Activated CD8-positive, alpha-beta memory T cell treated with anti-CD3 and anti-CD28 coated beads, Interleukin-2, amount 10 ng/mL, durations not matched to agents 7 days and 5 days (primary cell): Measurements from ENCODE around the gene IAH1. TPM values are rescaled to one million over a fixed set of nuclear protein-coding genes. Genes with fewer than 3 reads are reported as not detected.
A peak's percentile ranks its signal among the peaks of the same experiment; 100 is the strongest.

Source experiments
- ATAC-seq: fragments of 150-1000 bp; cut with Tn5 transposase; one replicate; pipeline ENCODE4 v1.10.0; 2021; ENCODE audit warnings: moderate library complexity
- CTCF ChIA-PET: fragments of 350-600 bp; sonication (Branson Sonifier 250); formaldehyde crosslinking; loops from one replicate; lab custom pipeline; 2021; ENCODE audit warnings: antibody characterized with exemption; lab: Charles Lee
- DNase-seq: peaks from one replicate; pipeline ENCODE4 v3.0.0-alpha.2; 2020
- H3K27ac Mint-ChIP-seq: one replicate; pipeline ENCODE4 v1.8.0; 2021; ENCODE audit warnings: mild to moderate bottlenecking, mixed read lengths
- H3K27me3 Mint-ChIP-seq: one replicate; pipeline ENCODE4 v1.8.0; 2021; ENCODE audit warnings: mixed read lengths
- H3K36me3 Mint-ChIP-seq: one replicate; pipeline ENCODE4 v1.8.0; 2021; ENCODE audit warnings: mild to moderate bottlenecking, mixed read lengths
- H3K4me1 Mint-ChIP-seq: one replicate; pipeline ENCODE4 v1.8.0; 2021; ENCODE audit warnings: mixed read lengths
- H3K4me3 Mint-ChIP-seq: one replicate; pipeline ENCODE4 v1.8.0; 2021; ENCODE audit warnings: mild to moderate bottlenecking, moderate library complexity, mixed read lengths
- H3K9me3 Mint-ChIP-seq: one replicate; pipeline ENCODE4 v1.8.0; 2022; ENCODE audit warnings: low read depth, mixed read lengths
- total RNA-seq, 2 experiments: library from RNA; stranded (reverse); gene quantifications; one replicate each; pipeline ENCODE4 v1.2.3, GENCODE V29; 2021

Gene IAH1, protein sequence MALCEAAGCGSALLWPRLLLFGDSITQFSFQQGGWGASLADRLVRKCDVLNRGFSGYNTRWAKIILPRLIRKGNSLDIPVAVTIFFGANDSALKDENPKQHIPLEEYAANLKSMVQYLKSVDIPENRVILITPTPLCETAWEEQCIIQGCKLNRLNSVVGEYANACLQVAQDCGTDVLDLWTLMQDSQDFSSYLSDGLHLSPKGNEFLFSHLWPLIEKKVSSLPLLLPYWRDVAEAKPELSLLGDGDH
- total RNA-seq, result 10 to 100 TPM; 71.3 to 72.1 TPM

DNA sequence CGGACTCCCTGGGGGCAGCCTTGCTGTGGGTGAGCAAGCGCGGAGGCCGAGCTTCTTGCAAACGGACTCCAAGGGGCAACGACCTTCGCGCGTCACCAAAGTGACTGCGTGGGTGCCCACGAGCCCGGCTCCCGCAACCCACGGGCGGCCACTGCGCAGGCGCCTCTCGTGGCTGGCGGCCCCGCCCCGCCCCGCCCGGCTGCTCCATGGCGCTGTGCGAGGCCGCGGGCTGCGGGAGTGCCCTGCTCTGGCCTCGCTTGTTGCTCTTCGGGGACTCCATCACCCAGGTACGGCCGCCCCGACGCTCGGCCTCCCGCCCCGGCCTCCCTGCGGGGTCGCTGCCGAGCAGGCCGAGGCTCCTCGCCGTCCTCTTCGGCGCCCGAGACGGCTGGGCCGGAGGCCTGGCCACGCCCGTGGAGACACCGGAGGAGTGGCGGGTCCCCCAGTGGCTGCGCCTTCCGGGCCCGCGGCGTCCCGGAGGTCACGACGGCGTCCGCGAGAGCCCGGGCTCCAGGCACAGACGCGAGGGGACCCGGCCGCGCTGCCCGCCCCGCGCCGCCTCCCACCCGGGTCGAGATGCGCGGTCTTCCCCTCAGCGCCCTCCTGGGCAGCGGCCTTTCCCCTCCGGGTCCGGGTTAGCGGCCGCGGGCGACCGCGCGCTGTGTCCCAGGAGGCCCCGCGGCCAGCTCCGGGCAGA, at the start of gene IAH1:
Gene IAH1 (plus strand): TSS at position 191 of the 697 bp plus-strand sequence. CDS start 16 bp downstream, at position 207.
- peaks cover 48% of the 10 kb centered on the region for H3K36me3 Mint-ChIP-seq
- DNase-seq (peak; percentile 73), ATAC-seq (peak; percentile 84)
- H3K4me3 Mint-ChIP-seq, result peak within 1 kb of the TSS; percentile 86
- H3K4me1 Mint-ChIP-seq, result peaks cover 46% of the 10 kb centered on the region
- no peaks in the 10 kb centered on the region for H3K9me3 Mint-ChIP-seq
- H3K27me3 Mint-ChIP-seq, result no peaks in the 10 kb centered on the region
- CTCF ChIA-PET, result interaction anchor here (1.0 to 2.2 kb wide), 4 partner anchors 10 to 262 kb away, joined by 3 to 14 read pairs (median 6); partner anchors contain the start of genes ADAM17, CPSF3 and ITGB1BP1
- peak within 1 kb of the TSS; percentile 89 for H3K27ac Mint-ChIP-seq

DNA sequence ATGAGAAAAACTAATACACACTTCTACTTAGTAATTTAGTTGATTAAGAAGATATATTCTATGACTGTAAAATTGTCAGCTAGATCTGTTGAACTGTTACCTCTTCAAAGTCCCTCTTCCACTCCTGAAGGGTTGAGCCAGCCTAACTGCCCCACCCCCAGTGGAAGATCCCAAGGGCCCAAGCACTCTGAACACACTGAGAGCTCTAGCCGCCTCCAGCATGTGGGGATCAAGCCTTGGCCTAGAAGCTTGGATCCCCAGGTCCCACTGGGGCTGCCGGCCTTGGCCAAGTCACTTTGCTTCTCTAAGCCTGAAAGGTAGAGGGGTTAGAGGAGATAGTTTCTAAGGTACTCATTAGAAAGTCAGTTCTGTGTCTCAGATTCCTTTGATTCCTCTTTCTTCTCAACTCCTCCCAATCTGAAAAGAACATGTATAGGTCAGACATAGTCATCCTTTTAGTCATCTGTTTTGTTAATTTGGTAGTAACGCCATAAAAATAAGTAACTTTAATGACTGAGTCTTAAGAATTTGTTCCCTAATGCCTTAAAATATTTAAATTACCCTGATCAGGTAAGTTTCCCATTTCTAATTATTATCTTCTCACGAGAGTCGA, 45.3 kb upstream of the IAH1 start:
- Mint-ChIP-seq H3K4me3 (no peak overlapping the region), H3K9me3 (no peaks in the 10 kb centered on the region), H3K4me1 (peaks cover 16% of the 10 kb centered on the region), H3K27me3 (no peaks in the 10 kb centered on the region), H3K36me3 (peaks cover 43% of the 10 kb centered on the region), H3K27ac (no peak overlapping the region)
- ATAC-seq (no peak), DNase-seq (no peak)
- CTCF ChIA-PET, result interaction anchor here (1.3 kb wide), 1 partner anchor 385 kb away, joined by 4 read pairs; no protein-coding TSS in a partner anchor

DNA sequence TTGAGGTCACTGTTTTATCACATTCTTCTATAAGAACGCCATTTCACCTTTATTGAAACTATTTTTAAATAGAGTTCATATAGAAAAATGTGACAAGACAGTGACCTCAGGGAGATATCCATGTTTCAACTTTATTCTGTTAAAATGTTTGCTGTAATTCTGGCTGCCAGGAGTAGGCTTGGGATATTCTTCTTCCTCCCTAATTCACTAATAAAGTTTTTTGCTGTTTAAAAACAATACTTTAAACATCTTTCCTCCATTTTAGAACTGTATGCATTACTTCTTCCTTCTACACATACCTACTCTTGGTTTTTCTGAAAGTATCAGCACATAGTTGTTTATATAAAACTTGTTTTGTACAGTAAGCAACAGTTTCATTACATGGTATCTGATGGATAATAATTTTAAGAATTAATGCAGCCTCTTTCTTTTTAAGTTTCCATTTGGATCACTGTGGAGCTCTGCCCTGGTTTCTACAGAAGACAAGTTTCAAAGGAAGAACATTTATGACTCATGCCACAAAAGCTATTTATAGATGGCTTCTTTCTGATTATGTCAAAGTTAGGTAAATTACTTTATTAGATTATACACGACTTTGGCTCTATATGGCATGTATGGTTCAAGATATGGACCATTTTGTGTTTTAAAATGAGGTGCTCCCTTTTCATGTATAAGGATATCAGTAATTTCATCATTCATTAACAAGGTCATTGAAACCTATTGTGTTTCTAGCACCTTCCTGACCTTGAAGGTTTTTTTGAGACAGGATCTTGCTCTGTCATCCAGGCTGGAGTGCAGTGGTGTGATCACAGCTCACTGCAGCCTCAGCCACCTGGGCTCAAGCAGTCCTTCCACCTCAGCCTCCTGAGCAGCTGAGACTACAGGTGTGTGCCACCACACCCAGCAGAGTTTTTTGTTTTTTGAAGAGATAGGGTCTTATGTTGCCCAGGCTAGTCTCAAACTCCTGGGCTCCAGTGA, 43.7 kb upstream of the IAH1 start:
- DNase-seq (no peak), ATAC-seq (peak; percentile 64)
- peaks cover 16% of the 10 kb centered on the region for H3K4me1 Mint-ChIP-seq
- H3K4me3 Mint-ChIP-seq, result no peak overlapping the region
- H3K36me3 Mint-ChIP-seq, result peaks cover 52% of the 10 kb centered on the region
- CTCF ChIA-PET, result no interaction called here
- no peaks in the 10 kb centered on the region for H3K27me3 Mint-ChIP-seq
- H3K27ac Mint-ChIP-seq, result peak overlapping the region; percentile 78
- no peaks in the 10 kb centered on the region for H3K9me3 Mint-ChIP-seq

DNA sequence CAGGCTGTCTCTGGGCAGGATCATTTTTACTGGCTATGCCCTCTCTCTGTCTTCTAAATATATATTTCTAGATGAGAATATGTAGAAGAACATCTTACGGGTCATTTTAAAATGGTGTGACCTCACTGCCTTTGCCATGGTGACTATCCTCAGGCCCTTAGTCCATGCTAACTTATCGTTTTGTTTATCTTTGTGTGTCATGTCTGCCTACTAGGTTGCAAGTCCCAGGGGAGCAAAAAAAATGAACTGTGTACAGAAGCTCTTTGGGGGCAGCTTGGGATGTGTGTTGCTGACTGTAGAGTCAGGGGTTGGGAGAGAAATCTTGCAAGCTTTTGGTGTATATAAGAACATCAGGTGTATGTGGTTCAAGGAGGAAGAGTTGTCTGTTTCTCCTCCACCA, 39.9 kb upstream of the IAH1 start:
- DNase-seq (no peak), ATAC-seq (no peak)
- H3K27ac Mint-ChIP-seq, result peak overlapping the region; percentile 35
- H3K36me3 Mint-ChIP-seq, result peaks cover 66% of the 10 kb centered on the region
- no peak overlapping the region for H3K4me3 Mint-ChIP-seq
- H3K4me1 Mint-ChIP-seq, result peaks cover 12% of the 10 kb centered on the region
- H3K9me3 Mint-ChIP-seq, result no peaks in the 10 kb centered on the region
- H3K27me3 Mint-ChIP-seq, result no peaks in the 10 kb centered on the region
- CTCF ChIA-PET, result no interaction called here

DNA sequence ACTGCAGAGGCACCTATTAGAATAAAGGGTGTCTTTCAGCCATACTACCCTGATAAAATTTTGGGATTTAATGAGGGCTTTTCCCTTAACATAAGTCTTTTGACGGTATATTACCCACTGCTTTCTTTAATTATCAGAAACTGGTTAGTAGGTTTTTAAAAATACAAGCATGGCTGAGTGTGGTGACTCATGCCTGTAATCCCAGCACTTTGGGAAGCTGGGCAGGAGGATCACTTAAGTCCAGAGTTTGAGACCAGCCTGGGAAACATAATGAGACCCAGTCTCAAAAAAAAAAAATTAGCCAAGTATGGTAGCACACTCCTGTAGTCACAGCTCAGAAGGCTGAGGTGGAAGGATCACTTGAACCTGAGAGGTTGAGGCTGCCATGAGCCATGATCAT, 34.8 kb upstream of the IAH1 start:
- CTCF ChIA-PET, result interaction anchor here (0.8 kb wide), 1 partner anchor 1589 kb away, joined by 3 read pairs; no protein-coding TSS in a partner anchor
- Mint-ChIP-seq H3K27ac (no peak overlapping the region), H3K36me3 (peaks cover 54% of the 10 kb centered on the region), H3K27me3 (no peaks in the 10 kb centered on the region), H3K4me3 (no peak overlapping the region), H3K9me3 (no peaks in the 10 kb centered on the region), H3K4me1 (peaks cover 7% of the 10 kb centered on the region)
- ATAC-seq, result no peak
- no peak for DNase-seq

GRCh38 chr2:9440058-9440727, 34.2 kb upstream of the IAH1 start:
- H3K4me3 Mint-ChIP-seq, result no peak overlapping the region

DNA sequence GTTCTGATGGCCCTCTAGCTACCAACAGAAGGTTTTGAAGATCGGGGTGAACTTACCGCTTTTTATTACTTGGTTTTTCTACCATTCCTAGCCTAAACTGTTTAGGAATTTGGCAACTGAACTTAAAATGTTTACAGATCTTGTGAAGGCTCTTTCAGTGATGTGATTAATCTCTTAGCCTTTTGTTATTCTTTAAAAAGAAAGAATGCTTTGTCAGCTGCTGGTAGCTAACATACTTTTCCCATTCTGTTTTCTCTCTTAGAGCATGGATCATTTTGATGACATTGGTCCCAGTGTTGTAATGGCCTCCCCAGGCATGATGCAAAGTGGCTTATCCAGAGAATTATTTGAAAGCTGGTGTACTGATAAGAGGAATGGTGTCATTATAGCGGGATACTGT, 32.8 kb upstream of the IAH1 start:
- DNase-seq, result no peak

More at GRCh38 chr2:9440058-9440727, 34.2 kb upstream of the IAH1 start:
- DNase-seq (no peak), ATAC-seq (no peak)
- Mint-ChIP-seq H3K27me3 (no peaks in the 10 kb centered on the region), H3K9me3 (no peaks in the 10 kb centered on the region), H3K4me1 (peaks cover 13% of the 10 kb centered on the region), H3K36me3 (peaks cover 53% of the 10 kb centered on the region), H3K27ac (no peak overlapping the region)
- CTCF ChIA-PET, result interaction anchor here (0.8 kb wide), 1 partner anchor 1590 kb away, joined by 3 read pairs; no protein-coding TSS in a partner anchor

GRCh38 chr2:9443526-9443925, 30.8 kb upstream of the IAH1 start:
- peaks cover 48% of the 10 kb centered on the region for H3K36me3 Mint-ChIP-seq
- H3K27me3 Mint-ChIP-seq, result no peaks in the 10 kb centered on the region
- no peak overlapping the region for H3K4me3 Mint-ChIP-seq
- H3K4me1 Mint-ChIP-seq, result peaks cover 20% of the 10 kb centered on the region
- H3K27ac Mint-ChIP-seq, result peak overlapping the region; percentile 57
- DNase-seq, result no peak
- CTCF ChIA-PET, result no interaction called here
- no peak for ATAC-seq
- no peaks in the 10 kb centered on the region for H3K9me3 Mint-ChIP-seq

More for the DNA sequence above, 32.8 kb upstream of the IAH1 start:
- no peaks in the 10 kb centered on the region for H3K9me3 Mint-ChIP-seq
- no peak for ATAC-seq
- no peak overlapping the region for H3K27ac Mint-ChIP-seq
- peaks cover 56% of the 10 kb centered on the region for H3K36me3 Mint-ChIP-seq
- CTCF ChIA-PET, result interaction anchor here (1.0 kb wide), 1 partner anchor 322 kb away, joined by 3 read pairs; no protein-coding TSS in a partner anchor
- no peaks in the 10 kb centered on the region for H3K27me3 Mint-ChIP-seq
- peaks cover 20% of the 10 kb centered on the region for H3K4me1 Mint-ChIP-seq
- no peak overlapping the region for H3K4me3 Mint-ChIP-seq

DNA sequence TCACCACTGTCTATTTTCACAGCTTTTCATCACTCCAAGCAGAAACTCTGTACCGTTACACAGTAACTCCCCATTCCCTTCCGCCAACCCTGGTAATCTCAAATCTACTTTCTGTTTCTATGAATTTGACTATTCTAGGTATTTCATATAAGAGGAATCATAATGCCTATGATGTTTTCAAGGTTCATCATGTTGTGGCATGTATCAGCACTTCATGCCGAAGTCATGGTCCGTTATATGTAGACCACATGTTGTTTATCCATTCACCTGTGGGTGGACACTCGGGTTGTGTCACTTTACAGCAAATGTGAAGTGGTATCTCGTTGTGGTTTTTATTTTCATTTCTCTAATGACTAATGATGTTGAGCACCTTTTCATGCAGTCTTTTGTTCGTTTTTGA, 29.3 kb upstream of the IAH1 start:
- H3K9me3 Mint-ChIP-seq, result no peaks in the 10 kb centered on the region
- peaks cover 46% of the 10 kb centered on the region for H3K36me3 Mint-ChIP-seq
- DNase-seq, result no peak
- H3K4me3 Mint-ChIP-seq, result no peak overlapping the region
- peak overlapping the region; percentile 69 for H3K27ac Mint-ChIP-seq
- ATAC-seq, result peak; percentile 67
- H3K4me1 Mint-ChIP-seq, result peaks cover 20% of the 10 kb centered on the region
- no peaks in the 10 kb centered on the region for H3K27me3 Mint-ChIP-seq
- CTCF ChIA-PET, result no interaction called here

- ATAC-seq, result no peak
These were observed 23.1 kb upstream of the IAH1 start for GRCh38 chr2:9451231-9451630.

GRCh38 chr2:9460441-9461017, 13.8 kb upstream of the IAH1 start:
- no peak for ATAC-seq
- Mint-ChIP-seq H3K27me3 (no peaks in the 10 kb centered on the region), H3K9me3 (no peaks in the 10 kb centered on the region), H3K27ac (no peak overlapping the region), H3K4me1 (peaks cover 15% of the 10 kb centered on the region), H3K36me3 (peaks cover 29% of the 10 kb centered on the region), H3K4me3 (no peak overlapping the region)
- no peak for DNase-seq
- CTCF ChIA-PET, result interaction anchor here (0.6 kb wide), 1 partner anchor 26 kb away, joined by 3 read pairs; no protein-coding TSS in a partner anchor

More at GRCh38 chr2:9451231-9451630, 23.1 kb upstream of the IAH1 start:
- Mint-ChIP-seq H3K27me3 (no peaks in the 10 kb centered on the region), H3K27ac (no peak overlapping the region), H3K4me3 (no peak overlapping the region), H3K36me3 (peaks cover 32% of the 10 kb centered on the region), H3K9me3 (no peaks in the 10 kb centered on the region), H3K4me1 (no peaks in the 10 kb centered on the region)
- no peak for DNase-seq
- CTCF ChIA-PET, result no interaction called here

GRCh38 chr2:9461079-9461478, 13.3 kb upstream of the IAH1 start:
- ATAC-seq, result no peak
- Mint-ChIP-seq H3K4me3 (no peak overlapping the region), H3K9me3 (no peaks in the 10 kb centered on the region), H3K27ac (no peak overlapping the region), H3K27me3 (no peaks in the 10 kb centered on the region), H3K36me3 (peaks cover 32% of the 10 kb centered on the region), H3K4me1 (peaks cover 15% of the 10 kb centered on the region)
- no peak for DNase-seq
- CTCF ChIA-PET, result interaction anchor here (0.6 to 1.3 kb wide), 2 partner anchors 9 to 26 kb away, joined by 3 to 4 read pairs; no protein-coding TSS in a partner anchor
